ENCODE data around the gene PHC3.
A peak's percentile ranks its signal among the peaks of the same experiment; 100 is the strongest.
"Not testable (repeated sequence)": the region's sequence is repeated elsewhere in the genome, so short reads cannot be mapped to it uniquely, and the experiment has no call there.

PHC3 gene

GRCh38 chr3:170201527-170201926 is 20.0 kb upstream of the PHC3 start:
- Mint-ChIP-seq H3K4me3 (no peak overlapping the region), H3K27me3 (ENCODE audit: low read depth, poor library complexity) (no peaks in the 10 kb centered on the region), H3K9me3 (no peaks in the 10 kb centered on the region), H3K27ac (no peak overlapping the region), H3K36me3 (ENCODE audit: low read depth) (no peaks in the 10 kb centered on the region), H3K4me1 (peaks cover 6% of the 10 kb centered on the region)
- DNase-seq, result no peak
- no peak for TF ChIP-seq CTCF (IDR thresholded peaks at IDR 0.05)

GRCh38 chr3:170200987-170201386 is 19.5 kb upstream of the PHC3 start:
- TF ChIP-seq CTCF (IDR thresholded peaks at IDR 0.05), result no peak
- no peaks in the 10 kb centered on the region for H3K27me3 Mint-ChIP-seq (ENCODE audit: low read depth, poor library complexity)
- H3K4me3 Mint-ChIP-seq, result no peak overlapping the region
- no peak overlapping the region for H3K27ac Mint-ChIP-seq
- H3K36me3 Mint-ChIP-seq (ENCODE audit: low read depth), result no peaks in the 10 kb centered on the region
- H3K4me1 Mint-ChIP-seq, result peaks cover 8% of the 10 kb centered on the region
- no peaks in the 10 kb centered on the region for H3K9me3 Mint-ChIP-seq
- no peak for DNase-seq

GRCh38 chr3:170196833-170197232 is 15.3 kb upstream of the PHC3 start:
- no peaks in the 10 kb centered on the region for H3K27me3 Mint-ChIP-seq (ENCODE audit: low read depth, poor library complexity)
- H3K9me3 Mint-ChIP-seq, result no peaks in the 10 kb centered on the region
- H3K36me3 Mint-ChIP-seq (ENCODE audit: low read depth), result no peaks in the 10 kb centered on the region
- no peak overlapping the region for H3K27ac Mint-ChIP-seq
- H3K4me1 Mint-ChIP-seq, result peaks cover 6% of the 10 kb centered on the region
- no peak for DNase-seq
- no peak for TF ChIP-seq CTCF (IDR thresholded peaks at IDR 0.05)
- no peak overlapping the region for H3K4me3 Mint-ChIP-seq

GRCh38 chr3:170195759-170196158 is 14.2 kb upstream of the PHC3 start:
- peak overlapping the region; percentile 37 for H3K27ac Mint-ChIP-seq
- H3K4me1 Mint-ChIP-seq, H3K4me3 Mint-ChIP-seq: not testable (repeated sequence)

GRCh38 chr3:170189398-170190256 is 8.1 kb upstream of the PHC3 start:
- no peak overlapping the region for H3K4me3 Mint-ChIP-seq
- H3K9me3 Mint-ChIP-seq, result no peaks in the 10 kb centered on the region
- H3K36me3 Mint-ChIP-seq (ENCODE audit: low read depth), result no peaks in the 10 kb centered on the region
- H3K27me3 Mint-ChIP-seq (ENCODE audit: low read depth, poor library complexity), result peaks cover 3% of the 10 kb centered on the region
- no peak for TF ChIP-seq CTCF (IDR thresholded peaks at IDR 0.05)
- H3K4me1 Mint-ChIP-seq, result no peaks in the 10 kb centered on the region
- H3K27ac Mint-ChIP-seq, result no peak overlapping the region
- no peak for DNase-seq

More at GRCh38 chr3:170195759-170196158, 14.2 kb upstream of the PHC3 start:
- H3K27me3 Mint-ChIP-seq (ENCODE audit: low read depth, poor library complexity); H3K36me3 Mint-ChIP-seq (ENCODE audit: low read depth); H3K9me3 Mint-ChIP-seq; DNase-seq: not testable (repeated sequence)

DNA sequence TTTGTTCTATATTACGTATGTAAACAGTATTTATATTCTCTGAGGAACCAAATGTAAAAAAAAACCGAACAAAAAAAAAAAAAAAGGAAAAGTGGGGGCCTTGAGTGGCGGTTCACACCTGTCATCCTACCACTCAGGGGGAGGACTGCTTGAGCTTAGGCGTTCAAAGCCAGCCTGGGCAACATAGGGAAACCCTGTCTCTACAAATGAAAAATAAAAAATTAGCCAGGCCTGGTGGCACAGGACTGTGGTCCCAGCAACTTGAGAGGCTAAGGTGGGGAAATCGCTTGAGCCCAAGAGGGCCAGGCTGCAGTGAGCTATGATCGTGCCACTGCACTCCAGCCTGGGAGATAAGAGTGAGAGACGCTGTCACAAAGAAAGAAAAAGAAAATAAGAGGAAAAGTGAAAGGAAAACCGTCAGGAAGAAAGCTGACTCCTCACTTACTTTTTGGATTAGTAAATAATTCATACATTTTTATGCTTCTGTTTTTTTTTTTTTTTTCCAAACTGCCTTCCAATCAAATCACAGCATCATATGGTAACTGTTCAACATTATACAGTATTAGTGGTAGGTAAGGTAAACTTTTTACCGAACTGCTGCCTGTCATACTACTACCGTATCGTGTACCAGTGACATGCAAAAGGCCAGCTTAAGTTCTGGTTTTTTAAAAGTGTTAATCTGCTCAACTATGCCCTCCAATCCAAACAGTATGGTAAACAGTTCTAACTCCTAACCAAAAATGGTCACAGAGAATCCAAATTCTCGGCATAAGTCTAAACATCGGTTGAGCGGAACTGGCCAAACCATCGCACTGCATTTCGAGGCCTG is 1.2 kb downstream of the PHC3 start:
- Mint-ChIP-seq H3K4me1 (peaks cover 24% of the 10 kb centered on the region), H3K27me3 (ENCODE audit: low read depth, poor library complexity) (no peaks in the 10 kb centered on the region), H3K27ac (peak overlapping the region; percentile 96), H3K4me3 (peak overlapping the region; percentile 99), H3K9me3 (no peaks in the 10 kb centered on the region), H3K36me3 (ENCODE audit: low read depth) (peaks cover 27% of the 10 kb centered on the region)
- TF ChIP-seq CTCF (IDR thresholded peaks at IDR 0.05), result no peak
- no peak for DNase-seq
